Subcutaneous abdominal adipose tissue (tissue), 5 donors: ENCODE data around the gene PUS1.
A peak's percentile ranks its signal among the peaks of the same experiment; 100 is the strongest.
"Not testable (repeated sequence)": the region's sequence is repeated elsewhere in the genome, so short reads cannot be mapped to it uniquely, and the experiment has no call there.

Experiments used
- H3K27ac ChIP-seq: one replicate; pipeline ENCODE4 v1.7.0; 2013; ENCODE audit warnings: low read depth, mild to moderate bottlenecking, inconsistent platforms, low read length, moderate library complexity
- H3K27me3 ChIP-seq, 5 donors: one replicate each; pipeline ENCODE4 v1.7.0; 2013; ENCODE audit warnings: low read length in 5 of 5, inconsistent platforms in 1 of 5; ENCODE audit not compliant: control insufficient read depth in 5 of 5, insufficient read depth in 4 of 5
- H3K36me3 ChIP-seq, 5 donors: one replicate each; pipeline ENCODE4 v1.7.0; 2013; ENCODE audit warnings: low read length in 5 of 5; ENCODE audit not compliant: control insufficient read depth in 5 of 5, insufficient read depth in 5 of 5
- H3K4me1 ChIP-seq, 5 donors: one replicate each; pipeline ENCODE4 v1.7.0; 2013; ENCODE audit warnings: low read length in 5 of 5, mild to moderate bottlenecking in 3 of 5, moderate library complexity in 1 of 5; ENCODE audit not compliant: control insufficient read depth in 5 of 5, insufficient read depth in 5 of 5
- H3K4me3 ChIP-seq, 5 donors: one replicate each; pipeline ENCODE4 v1.7.0; 2013; ENCODE audit warnings: low read length in 5 of 5, low read depth in 1 of 5
- H3K9ac ChIP-seq, 5 donors: one replicate each; pipeline ENCODE4 v1.7.0; 2013; ENCODE audit warnings: low read length in 5 of 5, mild to moderate bottlenecking in 4 of 5, moderate library complexity in 3 of 5
- H3K9me3 ChIP-seq, 5 donors: one replicate each; pipeline ENCODE4 v1.7.0; 2013; ENCODE audit warnings: low read length in 5 of 5; ENCODE audit not compliant: control insufficient read depth in 5 of 5
- donor health status: healthy.
- donor health status: healthy.
- donor health status: healthy.
- donor health status: healthy.
- donor health status: healthy.

PUS1 gene

DNA sequence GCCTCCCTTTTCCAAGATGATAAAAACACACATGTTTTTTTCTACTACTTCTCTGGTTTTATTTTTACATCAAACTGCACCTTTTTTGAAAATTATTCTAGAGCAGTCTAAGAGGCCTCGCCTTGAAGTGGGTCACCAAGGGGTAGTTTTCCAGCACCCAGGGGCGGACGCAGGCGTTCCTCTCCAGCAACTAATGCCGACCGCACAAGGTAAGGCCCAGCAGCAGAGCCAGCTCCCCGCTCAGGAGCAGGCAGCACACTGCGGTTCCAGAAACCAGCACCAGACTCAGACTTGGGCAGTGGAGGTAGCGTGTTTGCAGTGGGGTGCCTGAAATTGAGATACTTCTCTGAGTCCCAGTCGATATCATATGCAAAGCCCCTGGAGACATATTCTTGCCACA is 52.3 kb downstream of the PUS1 start:
- H3K9me3 ChIP-seq = no peaks in the 10 kb centered on the region
- H3K9ac ChIP-seq = no peak overlapping the region
- H3K27ac ChIP-seq = no peak overlapping the region
- H3K4me1 ChIP-seq = no peaks in the 10 kb centered on the region
- peaks cover 0 to 70% (median 55%) of the 10 kb centered on the region in 5 donors for H3K36me3 ChIP-seq
- no peaks in the 10 kb centered on the region for H3K27me3 ChIP-seq
- no peak overlapping the region for H3K4me3 ChIP-seq

DNA sequence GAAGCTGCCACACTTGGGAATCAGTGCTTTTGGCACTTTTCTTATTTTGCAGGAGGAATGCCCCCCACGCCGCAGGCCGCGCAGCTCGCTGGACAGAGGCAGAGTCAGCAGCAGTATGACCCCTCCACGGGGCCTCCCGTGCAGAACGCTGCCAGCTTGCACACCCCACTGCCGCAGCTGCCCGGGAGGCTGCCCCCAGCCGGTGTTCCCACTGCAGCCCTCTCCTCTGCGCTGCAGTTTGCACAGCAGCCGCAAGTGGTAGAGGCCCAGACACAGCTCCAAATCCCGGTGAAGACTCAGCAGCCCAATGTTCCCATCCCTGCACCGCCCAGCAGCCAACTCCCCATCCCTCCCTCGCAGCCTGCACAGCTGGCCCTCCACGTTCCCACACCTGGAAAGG is 53.0 kb downstream of the PUS1 start:
- peaks cover 0 to 76% (median 62%) of the 10 kb centered on the region in 5 donors for H3K36me3 ChIP-seq
- H3K4me1 ChIP-seq = no peaks in the 10 kb centered on the region
- no peak overlapping the region for H3K27ac ChIP-seq
- H3K9me3 ChIP-seq = no peaks in the 10 kb centered on the region
- H3K27me3 ChIP-seq = no peaks in the 10 kb centered on the region
- H3K4me3 ChIP-seq = no peak overlapping the region
- no peak overlapping the region for H3K9ac ChIP-seq

DNA sequence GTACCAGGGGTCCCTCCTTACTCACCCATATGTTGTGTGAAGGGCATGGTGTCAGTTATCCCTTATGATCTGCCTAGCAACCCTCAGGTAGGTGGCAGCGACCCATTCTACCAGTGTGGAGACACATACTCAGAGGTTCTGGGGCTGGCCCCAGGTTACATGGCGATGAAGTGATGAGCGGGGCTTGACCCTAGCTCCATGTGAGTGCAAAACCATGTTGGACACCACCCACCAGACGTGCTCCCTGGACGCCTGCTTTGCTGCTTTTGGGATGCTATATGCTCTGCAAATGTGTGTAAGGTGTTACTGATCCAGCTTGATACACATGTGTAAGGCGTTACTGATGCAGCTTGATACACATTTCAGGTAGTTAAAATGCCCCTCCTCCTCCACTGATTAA is 54.0 kb downstream of the PUS1 start:
- Histone ChIP-seq H3K4me3 (no peak overlapping the region), H3K36me3 (peaks cover 0 to 81% (median 72%) of the 10 kb centered on the region in 5 donors), H3K27ac (no peak overlapping the region), H3K9me3 (no peaks in the 10 kb centered on the region), H3K27me3 (no peaks in the 10 kb centered on the region), H3K4me1 (peaks cover 0 to 5% (median under 1%) of the 10 kb centered on the region in 5 donors), H3K9ac (no peak overlapping the region)

DNA sequence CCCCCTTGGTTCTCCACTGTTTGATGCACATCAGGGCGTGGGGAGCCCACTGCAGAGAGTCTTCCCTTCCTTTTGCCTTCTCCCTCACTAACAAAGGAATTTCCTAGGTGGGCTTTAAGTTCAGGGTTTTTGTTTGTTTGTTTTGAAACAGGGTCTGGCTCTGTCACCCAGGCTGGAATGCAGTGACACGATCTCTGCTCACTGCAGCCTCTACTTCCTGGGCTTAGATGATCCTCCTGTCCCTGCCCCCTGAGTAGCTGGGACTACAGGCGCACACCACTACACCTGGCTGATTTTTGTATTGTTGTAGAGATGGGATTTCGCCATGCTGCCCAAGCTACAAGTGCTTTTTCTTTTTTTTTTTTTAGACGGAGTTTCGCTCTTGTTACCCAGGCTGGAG is 54.5 kb downstream of the PUS1 start:
- peaks cover 0 to 84% (median 75%) of the 10 kb centered on the region in 5 donors for H3K36me3 ChIP-seq
- H3K9ac ChIP-seq = no peak overlapping the region
- H3K27ac ChIP-seq = no peak overlapping the region

DNA sequence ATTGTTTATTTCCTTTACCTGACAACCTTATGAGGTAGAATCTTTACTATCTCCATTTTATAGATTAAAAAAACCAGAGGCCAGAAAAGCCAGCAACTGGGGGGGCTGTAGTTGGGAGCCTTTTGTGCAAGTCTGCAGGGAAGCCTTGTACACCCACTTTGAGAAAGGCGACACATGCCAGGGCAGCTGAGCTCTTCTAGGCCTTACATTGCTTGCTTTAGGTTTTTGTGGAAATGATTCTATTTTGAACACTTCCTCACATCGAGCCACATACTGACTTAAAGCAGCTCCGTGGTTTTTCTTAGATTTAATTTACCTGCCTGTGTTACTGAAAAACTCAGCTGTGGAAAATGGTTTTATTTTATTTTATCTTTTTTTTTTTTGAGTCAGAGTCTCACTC is 55.3 kb downstream of the PUS1 start:
- no peaks in the 10 kb centered on the region for H3K27me3 ChIP-seq
- H3K4me1 ChIP-seq = peaks cover 3 to 16% (median 11%) of the 10 kb centered on the region in 5 donors
- H3K4me3 ChIP-seq = no peak overlapping the region
- H3K27ac ChIP-seq = no peak overlapping the region
- peaks cover 0 to 92% (median 82%) of the 10 kb centered on the region in 5 donors for H3K36me3 ChIP-seq
- H3K9me3 ChIP-seq = no peaks in the 10 kb centered on the region
- H3K9ac ChIP-seq = no peak overlapping the region

More for the DNA sequence above, 54.5 kb downstream of the PUS1 start:
- Histone ChIP-seq H3K27me3 (no peaks in the 10 kb centered on the region), H3K4me3 (no peak overlapping the region), H3K9me3 (no peaks in the 10 kb centered on the region), H3K4me1 (peaks cover under 1 to 10% (median 6%) of the 10 kb centered on the region in 5 donors)

DNA sequence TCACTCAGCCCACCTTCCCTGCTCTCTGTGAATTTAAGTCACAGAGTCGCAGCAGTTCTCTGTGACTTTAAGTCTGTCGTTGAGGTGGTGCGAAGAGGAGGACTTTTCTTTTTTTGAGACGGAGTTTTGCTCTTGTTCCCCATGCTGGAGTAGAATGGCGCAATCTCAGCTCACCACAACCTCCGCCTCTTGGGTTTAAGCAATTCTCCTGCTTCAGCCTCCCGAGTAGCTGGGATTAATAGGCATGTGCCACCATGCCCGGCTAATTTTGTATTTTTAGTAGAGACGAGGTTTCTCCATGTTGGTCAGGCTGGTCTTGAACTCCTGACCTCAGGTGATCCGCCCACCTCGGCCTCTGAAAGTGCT is 56.4 kb downstream of the PUS1 start:
- not testable (repeated sequence) for H3K27me3 ChIP-seq, H3K9ac ChIP-seq, H3K27ac ChIP-seq, H3K4me3 ChIP-seq, H3K9me3 ChIP-seq
- peaks cover 0 to 93% (median 81%) of the 10 kb centered on the region in 5 donors for H3K36me3 ChIP-seq
- H3K4me1 ChIP-seq = peaks cover 3 to 16% (median 11%) of the 10 kb centered on the region in 5 donors

DNA sequence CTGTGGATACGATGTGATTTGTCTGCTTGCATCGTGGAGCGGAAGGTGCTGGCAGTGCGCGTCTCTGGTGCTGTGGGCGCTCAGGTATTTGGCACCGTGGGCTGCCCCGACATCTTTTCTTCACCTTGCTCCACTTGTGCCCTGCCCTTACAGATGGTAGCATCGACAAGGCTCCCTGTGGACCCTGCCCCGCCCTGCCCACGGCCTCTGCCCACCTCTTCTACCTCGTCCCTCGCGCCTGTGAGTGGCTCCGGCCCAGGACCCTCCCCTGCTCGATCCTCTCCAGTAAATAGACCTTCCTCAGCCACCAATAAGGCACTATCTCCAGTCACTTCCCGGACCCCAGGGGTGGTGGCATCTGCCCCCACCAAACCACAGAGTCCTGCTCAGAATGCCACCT is 57.3 kb downstream of the PUS1 start:
- Histone ChIP-seq H3K9ac (no peak overlapping the region), H3K9me3 (no peaks in the 10 kb centered on the region), H3K4me1 (peaks cover 3 to 16% (median 11%) of the 10 kb centered on the region in 5 donors), H3K27ac (no peak overlapping the region), H3K4me3 (no peak overlapping the region), H3K36me3 (peaks cover 0 to 93% (median 81%) of the 10 kb centered on the region in 5 donors), H3K27me3 (no peaks in the 10 kb centered on the region)

DNA sequence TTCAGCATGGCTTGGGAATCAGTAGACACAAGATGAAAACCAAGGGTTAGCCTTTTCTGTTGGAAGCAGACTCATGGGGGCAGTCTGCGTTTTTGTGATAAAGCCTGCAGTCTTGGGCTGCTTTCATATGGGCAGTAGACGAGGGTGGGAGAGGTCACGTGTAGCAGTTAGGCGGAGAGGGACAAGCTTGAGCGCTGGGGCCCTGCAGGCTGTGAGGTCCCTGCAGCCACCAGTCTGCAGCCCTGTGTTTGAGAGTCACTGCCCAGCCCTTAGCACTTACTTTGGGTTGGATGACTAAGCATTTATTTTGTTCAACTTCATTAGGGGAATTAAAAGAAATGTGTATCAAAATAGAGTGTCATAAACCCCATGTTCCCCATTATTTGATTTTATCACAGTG is 57.8 kb downstream of the PUS1 start:
- Histone ChIP-seq H3K27ac (no peak overlapping the region), H3K36me3 (peaks cover 0 to 92% (median 79%) of the 10 kb centered on the region in 5 donors), H3K9ac (no peak overlapping the region), H3K4me1 (peaks cover 3 to 16% (median 11%) of the 10 kb centered on the region in 5 donors), H3K4me3 (no peak overlapping the region), H3K27me3 (no peaks in the 10 kb centered on the region), H3K9me3 (no peaks in the 10 kb centered on the region)

DNA sequence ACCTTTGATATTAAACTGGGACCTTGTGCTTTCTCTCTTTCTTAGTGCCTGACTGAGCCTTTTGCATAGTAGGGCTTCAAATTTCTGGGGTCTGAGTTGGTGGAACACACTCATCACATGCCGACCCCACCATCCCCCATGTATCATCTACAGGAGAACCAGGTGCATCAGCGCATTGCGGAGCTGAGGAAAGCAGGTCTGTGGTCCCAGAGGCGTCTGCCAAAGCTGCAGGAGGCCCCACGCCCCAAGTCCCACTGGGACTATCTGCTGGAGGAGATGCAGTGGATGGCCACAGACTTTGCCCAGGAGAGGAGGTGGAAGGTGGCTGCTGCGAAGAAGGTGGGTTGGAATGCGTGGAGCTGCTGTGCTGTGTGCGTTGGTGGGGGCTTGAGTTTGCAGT is 58.5 kb downstream of the PUS1 start:
- H3K4me3 ChIP-seq = no peak overlapping the region
- H3K4me1 ChIP-seq = peaks cover 3 to 16% (median 11%) of the 10 kb centered on the region in 5 donors
- no peaks in the 10 kb centered on the region for H3K27me3 ChIP-seq
- no peak overlapping the region for H3K9ac ChIP-seq
- H3K9me3 ChIP-seq = no peaks in the 10 kb centered on the region
- peaks cover 0 to 92% (median 79%) of the 10 kb centered on the region in 5 donors for H3K36me3 ChIP-seq
- no peak overlapping the region for H3K27ac ChIP-seq

DNA sequence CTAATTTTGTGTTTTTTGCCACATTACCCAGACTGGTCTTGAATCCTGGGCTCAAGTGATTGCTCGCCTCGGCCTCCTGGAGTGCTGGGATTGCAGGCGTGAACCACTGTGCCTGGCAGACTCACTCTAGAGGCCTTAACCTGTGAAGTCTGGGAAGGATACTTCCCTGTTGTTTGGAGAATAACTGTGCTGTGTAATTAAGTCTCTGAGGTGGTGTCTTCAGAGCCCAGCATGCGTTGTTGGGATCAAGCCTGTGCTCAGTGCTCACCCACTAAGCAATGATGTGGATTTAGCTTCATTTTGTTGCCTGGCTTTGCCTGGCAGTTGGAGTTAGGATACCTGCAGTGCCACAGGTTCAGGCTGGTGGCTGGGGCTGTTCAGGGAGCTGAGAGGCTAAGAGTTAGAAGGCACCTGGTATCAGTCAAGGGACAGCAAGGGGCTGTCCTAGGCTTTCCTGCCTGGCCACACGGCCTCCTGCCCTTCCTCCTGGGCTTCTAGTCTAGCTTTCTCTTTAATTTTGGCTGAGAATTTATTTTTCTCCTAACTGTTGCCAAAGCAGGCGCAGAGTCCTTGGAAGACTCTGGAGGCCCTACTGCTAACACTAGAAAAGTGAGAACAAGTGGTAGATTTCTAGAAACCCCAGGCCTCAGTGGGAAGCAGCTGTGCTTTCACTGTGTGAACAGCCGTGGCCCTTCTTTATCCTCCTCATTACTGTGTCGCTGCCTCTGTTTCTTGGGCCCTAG is 59.1 kb downstream of the PUS1 start:
- no peaks in the 10 kb centered on the region for H3K9me3 ChIP-seq
- H3K4me1 ChIP-seq = peaks cover 3 to 16% (median 11%) of the 10 kb centered on the region in 5 donors
- H3K9ac ChIP-seq = peak overlapping the region in 2 of 5 donors; percentile 21 to 56
- no peak overlapping the region for H3K4me3 ChIP-seq
- no peaks in the 10 kb centered on the region for H3K27me3 ChIP-seq
- H3K36me3 ChIP-seq = peaks cover 0 to 93% (median 81%) of the 10 kb centered on the region in 5 donors
- no peak overlapping the region for H3K27ac ChIP-seq
